Choroid plexus epithelial cell (primary cell): ENCODE data around the gene CEBPB.

Experiments used
- DNase-seq: peaks from one replicate; pipeline ENCODE4 v3.0.0-alpha.2; 2010; ENCODE audit warnings: low read depth
- H3K4me3 ChIP-seq: 2 replicates; pipeline ENCODE4 v1.5.1; 2011; ENCODE audit warnings: low read depth, mild to moderate bottlenecking, control low read depth, low read length, moderate library complexity
- TF ChIP-seq, protein P1 (sequence below): conservative IDR thresholded peaks from 2 replicates; pipeline ENCODE4 v1.5.1; 2011; ENCODE audit warnings: low read depth, mild to moderate bottlenecking, control low read depth, inconsistent platforms, low read length, moderate library complexity

The CEBPB gene

DNA sequence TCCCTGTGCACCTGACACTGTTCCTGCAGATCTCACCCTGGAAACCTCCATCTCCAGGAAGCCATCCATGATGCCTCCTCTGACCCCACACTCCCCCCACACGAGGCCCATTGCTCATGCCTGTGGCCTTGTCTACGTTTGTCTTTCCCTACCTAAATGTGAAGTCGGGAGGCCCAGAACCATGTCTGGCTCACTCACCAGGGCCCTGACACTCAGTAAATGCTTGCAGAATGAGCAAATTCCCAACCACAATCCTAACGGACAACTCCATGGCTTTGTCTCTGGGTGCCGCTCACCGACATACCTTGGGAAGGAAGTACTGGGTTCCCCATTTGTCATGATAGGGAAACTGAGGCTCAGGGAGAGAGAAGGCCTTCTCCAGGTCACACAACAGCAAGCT lies 44.4 kb upstream of the CEBPB start:
- TF ChIP-seq, protein P1, sequence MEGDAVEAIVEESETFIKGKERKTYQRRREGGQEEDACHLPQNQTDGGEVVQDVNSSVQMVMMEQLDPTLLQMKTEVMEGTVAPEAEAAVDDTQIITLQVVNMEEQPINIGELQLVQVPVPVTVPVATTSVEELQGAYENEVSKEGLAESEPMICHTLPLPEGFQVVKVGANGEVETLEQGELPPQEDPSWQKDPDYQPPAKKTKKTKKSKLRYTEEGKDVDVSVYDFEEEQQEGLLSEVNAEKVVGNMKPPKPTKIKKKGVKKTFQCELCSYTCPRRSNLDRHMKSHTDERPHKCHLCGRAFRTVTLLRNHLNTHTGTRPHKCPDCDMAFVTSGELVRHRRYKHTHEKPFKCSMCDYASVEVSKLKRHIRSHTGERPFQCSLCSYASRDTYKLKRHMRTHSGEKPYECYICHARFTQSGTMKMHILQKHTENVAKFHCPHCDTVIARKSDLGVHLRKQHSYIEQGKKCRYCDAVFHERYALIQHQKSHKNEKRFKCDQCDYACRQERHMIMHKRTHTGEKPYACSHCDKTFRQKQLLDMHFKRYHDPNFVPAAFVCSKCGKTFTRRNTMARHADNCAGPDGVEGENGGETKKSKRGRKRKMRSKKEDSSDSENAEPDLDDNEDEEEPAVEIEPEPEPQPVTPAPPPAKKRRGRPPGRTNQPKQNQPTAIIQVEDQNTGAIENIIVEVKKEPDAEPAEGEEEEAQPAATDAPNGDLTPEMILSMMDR, result no peak
- DNase-seq, result no peak
- no peak overlapping the region for H3K4me3 ChIP-seq

DNA sequence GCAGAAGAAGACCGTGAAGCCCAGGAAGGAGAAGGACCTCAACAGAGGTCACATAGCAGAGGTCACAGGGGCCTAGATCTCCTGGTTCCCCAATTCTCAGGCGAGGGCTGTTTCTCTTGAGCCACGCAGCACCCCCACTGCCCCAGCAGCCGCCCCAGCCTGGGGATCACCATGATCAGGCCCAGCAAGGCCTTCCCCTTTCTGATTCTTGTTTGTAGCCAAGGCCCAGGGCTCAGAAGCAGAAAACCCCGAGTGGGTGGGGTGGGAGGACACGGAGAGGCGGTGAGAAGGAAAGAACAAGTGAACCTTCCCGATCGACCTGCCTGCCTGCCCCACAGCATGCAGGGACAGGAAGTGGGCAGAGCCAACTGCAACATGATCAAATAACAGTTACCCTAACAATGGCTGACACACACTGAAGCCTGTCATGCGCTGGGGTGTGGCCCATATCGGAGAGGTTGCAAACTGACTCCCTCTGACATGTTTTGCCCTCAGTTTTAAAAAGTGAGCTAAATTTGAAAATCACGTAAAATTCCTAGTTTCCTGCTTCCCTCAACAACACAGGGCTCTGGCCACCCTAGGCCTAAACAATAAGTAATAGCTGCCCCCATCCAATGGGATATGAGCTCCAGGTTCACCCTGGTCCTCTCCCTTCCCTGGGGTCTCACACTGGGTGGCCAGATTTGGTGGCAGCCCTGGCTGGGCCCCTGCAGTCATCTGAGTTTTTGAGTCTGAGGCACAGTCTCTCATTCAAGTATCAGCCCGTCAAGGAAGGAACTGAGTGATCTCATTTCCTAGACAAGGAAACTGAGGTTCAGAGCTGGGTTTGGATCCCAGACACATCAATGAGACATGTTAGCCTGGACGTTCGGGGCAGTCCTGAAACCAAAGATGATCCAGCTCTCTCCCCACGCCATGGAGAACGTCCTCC lies 43.6 kb upstream of the CEBPB start:
- DNase-seq, result no peak
- TF ChIP-seq, protein P1, result no peak
- no peak overlapping the region for H3K4me3 ChIP-seq

DNA sequence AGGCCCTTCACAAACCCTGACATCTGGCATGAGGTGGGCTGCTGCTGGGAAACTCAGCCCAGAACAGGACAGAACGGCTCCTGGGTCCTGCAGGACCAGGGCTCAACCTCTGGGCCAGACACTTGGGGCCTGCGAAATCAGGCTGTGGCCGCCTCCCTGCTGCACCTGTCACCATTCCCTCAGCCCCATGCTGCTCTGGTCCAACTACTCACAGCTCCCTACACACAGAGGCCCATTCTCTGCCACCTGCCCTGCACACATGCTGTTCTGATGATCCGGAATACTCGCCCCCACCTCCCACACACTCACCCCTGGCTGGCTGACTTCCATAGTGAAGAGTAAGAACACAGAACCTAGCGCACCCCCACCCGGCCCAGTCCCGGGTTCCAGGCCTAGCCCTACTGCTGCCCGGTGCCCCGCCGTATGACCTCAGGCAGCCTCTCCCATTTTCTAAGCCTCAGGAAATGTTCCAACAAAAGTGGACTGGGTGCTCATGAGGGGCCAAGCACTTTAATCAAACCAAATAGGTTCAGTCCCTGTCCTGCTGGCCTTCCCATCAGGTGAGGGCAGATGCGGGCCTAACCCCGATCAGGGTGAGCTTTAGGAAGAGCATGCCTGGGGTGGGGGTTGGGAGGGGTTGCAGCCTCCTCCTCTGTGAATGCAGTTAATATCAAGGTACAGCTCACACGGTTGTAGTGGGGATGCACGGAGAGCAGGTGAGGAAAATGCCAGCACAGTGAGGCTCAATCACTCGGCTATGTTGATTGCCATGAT lies 41.0 kb upstream of the CEBPB start:
- no peak overlapping the region for H3K4me3 ChIP-seq
- DNase-seq, result no peak
- TF ChIP-seq, protein P1, result no peak

DNA sequence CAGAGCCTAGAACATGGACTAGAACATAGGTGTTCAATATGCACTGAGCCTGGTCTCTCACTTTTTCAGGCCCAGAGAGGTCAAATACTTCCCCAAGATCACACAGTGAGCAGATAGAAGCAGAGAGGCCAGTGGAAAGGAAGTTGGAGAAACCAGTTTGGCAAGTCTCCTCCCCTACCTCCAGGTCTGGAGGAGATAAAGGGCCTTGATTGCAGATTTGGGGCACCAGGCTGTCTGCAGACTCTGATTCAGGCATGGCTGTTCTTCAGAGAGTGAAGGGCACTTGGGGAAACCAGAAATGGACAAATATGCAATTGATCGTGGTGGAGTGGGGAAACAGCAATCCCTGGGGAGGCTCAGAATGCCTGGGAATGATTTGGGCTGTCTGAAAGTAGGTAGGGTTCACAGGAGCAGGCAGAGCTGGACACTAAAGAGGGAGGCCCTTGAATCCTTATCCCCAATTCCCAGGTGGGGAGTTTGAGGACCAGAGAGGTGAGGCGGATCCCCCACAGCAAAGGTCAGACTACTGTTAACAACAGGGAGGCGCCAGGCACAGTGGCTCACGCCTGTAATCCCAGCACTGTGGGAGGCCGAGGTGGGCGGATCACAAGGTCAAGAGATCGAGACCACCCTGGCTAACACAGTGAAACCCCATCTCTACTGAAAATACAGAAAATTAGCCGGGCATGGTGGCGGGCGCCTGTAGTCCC lies 39.4 kb upstream of the CEBPB start:
- no peak for DNase-seq
- peak overlapping the region; percentile 24 for H3K4me3 ChIP-seq
- TF ChIP-seq, protein P1, result no peak

DNA sequence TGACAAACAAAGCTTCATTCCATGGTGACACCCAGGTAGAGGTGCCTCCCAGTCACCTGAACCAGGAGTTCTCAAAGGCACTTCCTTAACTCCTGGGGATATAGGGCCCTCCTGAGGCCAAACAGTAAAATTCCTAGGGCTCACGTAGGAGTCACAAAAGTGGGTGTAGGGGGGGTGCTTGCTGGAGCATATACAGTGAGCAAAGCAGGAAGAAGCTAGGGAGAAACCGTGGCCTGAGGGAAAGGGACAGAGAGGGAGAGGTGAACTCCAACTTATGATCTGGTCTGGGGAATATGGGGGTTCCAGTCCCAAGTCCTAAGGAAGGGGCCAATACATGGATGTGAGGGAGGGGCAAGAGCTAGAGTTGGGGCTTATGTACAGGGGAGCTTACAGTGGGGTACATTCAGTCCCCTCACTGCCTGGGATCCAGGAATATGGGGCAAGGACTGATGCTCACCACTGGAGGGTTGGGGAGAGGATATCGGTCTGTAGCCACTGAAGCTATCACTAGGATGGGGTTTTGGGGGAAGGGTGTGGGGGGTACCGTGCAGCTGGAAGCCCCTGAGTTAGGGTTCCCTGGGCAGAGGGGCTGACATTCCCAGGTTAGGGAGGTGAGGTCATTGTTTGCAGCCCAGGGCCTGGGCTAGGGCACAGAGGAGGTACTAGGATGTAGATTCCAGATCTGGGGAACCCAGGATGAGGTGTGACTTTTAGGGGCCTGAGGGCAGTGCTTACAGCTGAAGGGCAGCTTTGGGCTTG lies 38.1 kb upstream of the CEBPB start:
- TF ChIP-seq, protein P1, result peak; percentile 4
- no peak for DNase-seq
- H3K4me3 ChIP-seq, result peak overlapping the region; percentile 90

DNA sequence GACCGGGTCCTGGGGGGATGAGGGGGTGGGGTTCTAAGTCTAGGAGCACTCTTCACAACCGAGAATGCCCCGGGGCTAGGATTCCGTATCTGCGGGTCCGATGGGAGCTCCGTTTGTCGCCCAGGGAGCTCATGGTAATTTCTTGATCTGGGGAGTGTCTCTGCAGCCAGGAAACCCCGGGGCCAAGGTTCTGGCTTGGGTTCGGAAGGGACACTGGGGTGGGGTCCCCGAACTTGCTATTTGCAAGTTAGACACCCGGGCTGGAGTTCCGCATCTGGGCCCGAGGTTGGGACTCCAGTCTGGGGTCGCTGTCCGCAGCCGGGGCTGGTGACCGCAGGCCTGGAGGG lies 37.5 kb upstream of the CEBPB start:
- no peak for DNase-seq
- TF ChIP-seq, protein P1, result no peak
- peak overlapping the region; percentile 90 for H3K4me3 ChIP-seq
